Endothelial cell of umbilical vein (primary cell): Measurements from ENCODE around the gene USE1.

Experiments
- EZH2 ChIP-seq: IDR thresholded peaks from 2 replicates; pipeline ENCODE4 v1.6.1; 2012; ENCODE audit warnings: borderline replicate concordance, low read depth, mild to moderate bottlenecking, moderate library complexity, low read length, inconsistent platforms; ENCODE audit not compliant: severe bottlenecking
- MYC ChIP-seq: IDR thresholded peaks from one replicate; pipeline ENCODE4 v1.6.1; 2011; ENCODE audit warnings: mild to moderate bottlenecking, low read depth, low read length
- POLR2AphosphoS5 ChIP-seq: IDR thresholded peaks from 2 replicates; pipeline ENCODE4 v1.6.1; 2012; ENCODE audit warnings: low read depth, mild to moderate bottlenecking, control low read depth, low read length, moderate library complexity; ENCODE audit not compliant: insufficient read depth
- TF ChIP-seq, protein P1 (sequence below), 2 donors: IDR thresholded peaks; 1 replicate in 1 of 2; 2 replicates in 1 of 2; pipeline ENCODE4 v1.5.1; 2011; ENCODE audit warnings: low read length in 2 of 2, mild to moderate bottlenecking in 2 of 2, moderate library complexity in 2 of 2, control low read depth in 1 of 2, inconsistent platforms in 1 of 2, low read depth in 1 of 2; ENCODE audit not compliant: insufficient read depth in 1 of 2; ENCODE audit errors: extremely low read depth in 1 of 2

DNA sequence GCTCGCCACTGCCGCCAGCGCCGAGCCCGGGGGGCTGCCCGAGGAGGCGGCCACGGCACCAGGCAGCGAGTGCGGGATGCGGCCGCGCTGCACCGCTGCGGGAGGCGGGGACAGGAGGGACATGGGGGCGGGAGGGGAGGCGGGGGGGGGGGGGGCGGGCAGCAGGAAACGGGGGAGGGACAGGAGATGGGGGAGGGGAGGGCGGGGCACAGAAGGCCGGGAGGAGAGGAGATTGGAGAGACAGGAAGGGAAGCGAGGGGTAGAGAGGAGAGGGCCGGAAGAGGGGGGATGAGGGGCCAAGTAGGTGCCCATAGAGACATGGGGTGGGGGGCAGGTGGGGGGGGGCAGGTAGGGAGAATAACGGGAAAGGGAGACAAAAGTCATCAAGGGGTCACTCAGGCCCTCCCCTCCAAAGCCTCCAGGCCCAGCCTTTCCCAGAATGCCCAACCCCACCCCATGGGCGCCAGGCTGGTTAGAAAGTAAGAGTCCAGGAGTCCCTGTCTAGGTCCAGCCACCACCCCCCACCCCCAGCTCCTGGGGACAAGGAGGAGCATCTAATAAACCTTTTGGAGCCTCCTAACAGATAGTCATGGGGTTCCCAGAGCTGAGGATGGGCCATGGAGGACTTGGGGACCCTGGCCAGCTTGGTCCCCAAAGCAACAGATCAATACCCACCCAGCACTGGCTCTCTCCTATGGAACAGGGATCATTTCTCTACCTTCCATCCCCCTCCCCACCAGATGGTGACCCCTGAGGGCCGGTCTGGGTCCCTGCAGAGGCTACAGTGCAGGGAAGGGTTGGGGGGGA, 21.0 kb downstream of the USE1 start:
- no peak for TF ChIP-seq EZH2
- TF ChIP-seq, protein P1, sequence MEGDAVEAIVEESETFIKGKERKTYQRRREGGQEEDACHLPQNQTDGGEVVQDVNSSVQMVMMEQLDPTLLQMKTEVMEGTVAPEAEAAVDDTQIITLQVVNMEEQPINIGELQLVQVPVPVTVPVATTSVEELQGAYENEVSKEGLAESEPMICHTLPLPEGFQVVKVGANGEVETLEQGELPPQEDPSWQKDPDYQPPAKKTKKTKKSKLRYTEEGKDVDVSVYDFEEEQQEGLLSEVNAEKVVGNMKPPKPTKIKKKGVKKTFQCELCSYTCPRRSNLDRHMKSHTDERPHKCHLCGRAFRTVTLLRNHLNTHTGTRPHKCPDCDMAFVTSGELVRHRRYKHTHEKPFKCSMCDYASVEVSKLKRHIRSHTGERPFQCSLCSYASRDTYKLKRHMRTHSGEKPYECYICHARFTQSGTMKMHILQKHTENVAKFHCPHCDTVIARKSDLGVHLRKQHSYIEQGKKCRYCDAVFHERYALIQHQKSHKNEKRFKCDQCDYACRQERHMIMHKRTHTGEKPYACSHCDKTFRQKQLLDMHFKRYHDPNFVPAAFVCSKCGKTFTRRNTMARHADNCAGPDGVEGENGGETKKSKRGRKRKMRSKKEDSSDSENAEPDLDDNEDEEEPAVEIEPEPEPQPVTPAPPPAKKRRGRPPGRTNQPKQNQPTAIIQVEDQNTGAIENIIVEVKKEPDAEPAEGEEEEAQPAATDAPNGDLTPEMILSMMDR (IDR thresholded peaks at IDR 0.05; ENCODE audit: extremely low read depth in 1 of 2, insufficient read depth in 1 of 2, low read depth in 1 of 2, low read length in 2 of 2) = no peak
- TF ChIP-seq POLR2AphosphoS5 = no peak
- no peak for TF ChIP-seq MYC
